A204.1 (cell line): ENCODE data around the gene BPIFA1.

Source experiments
- FAIRE-seq: peaks from 2 replicates; lab custom pipeline; 2012; peaks lifted over from hg19 to GRCh38; lab: Jason Lieb, UNC

Gene BPIFA1

DNA sequence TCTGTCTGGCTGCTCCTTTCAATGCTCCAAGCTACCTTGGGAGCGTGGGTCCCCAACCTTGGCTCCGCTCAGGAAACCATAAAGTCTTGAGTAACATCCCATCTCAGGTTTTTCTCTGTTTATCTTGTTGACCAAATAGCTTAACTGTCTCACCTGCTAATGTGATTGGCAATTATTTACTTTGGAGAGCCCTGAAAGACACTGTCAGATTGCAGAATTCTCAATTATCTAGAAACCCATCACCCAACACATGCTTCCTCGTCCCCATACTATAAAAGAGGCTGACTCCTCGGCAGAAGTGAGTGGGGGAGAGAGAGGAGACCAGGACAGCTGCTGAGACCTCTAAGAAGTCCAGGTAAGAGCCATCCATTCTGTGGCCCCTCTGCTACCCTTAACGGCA lies at the start of gene BPIFA1:
TSS of gene BPIFA1 (plus strand) at position 301 of the 400 bp plus-strand sequence. CDS start 1,716 bp downstream, outside the sequence.
- no peak for FAIRE-seq

DNA sequence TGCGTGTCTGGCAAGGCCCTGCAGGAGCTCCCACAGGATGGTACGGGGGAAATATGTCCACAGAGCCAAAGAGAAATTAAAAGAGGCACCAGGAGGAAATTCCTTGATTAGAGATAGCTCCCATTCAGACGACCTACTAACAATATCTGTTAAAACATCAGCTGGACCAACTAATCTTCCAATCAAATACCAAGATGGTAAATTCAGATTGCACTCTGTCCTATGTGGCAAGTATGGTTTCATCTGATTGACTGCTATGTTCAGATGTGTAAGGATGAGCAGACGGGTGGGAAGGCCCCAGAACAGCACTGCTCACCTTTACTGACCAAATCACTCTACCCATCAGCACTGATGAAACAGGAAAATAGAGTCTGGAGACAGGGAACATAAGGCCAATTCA lies 48.3 kb upstream of the BPIFA1 start:
- FAIRE-seq: no peak

DNA sequence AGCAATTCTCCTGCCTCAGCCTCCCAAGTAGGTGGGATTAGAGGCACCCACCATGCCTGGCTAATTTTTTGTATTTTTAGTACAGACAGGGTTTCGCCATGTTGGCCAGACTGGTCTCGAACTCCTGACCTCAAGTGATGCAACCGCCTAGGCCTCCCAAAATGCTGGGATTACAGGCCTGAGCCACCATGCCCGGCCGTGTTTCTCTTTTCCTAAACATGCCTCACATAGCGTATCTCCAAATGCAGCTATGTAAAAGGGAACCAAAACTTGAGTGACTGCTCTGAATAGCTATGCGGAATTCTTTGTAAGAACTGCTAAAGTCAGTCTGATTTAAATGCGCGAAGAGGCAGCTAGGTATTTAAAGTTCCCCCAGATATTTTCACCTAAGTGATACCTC lies 47.4 kb upstream of the BPIFA1 start:
- no peak for FAIRE-seq

GRCh38 chr20:33191484-33191883 lies 44.3 kb upstream of the BPIFA1 start:
- no peak for FAIRE-seq

- FAIRE-seq: no peak
These were observed 43.8 kb upstream of the BPIFA1 start for GRCh38 chr20:33191955-33192354.

GRCh38 chr20:33192912-33193501 lies 42.8 kb upstream of the BPIFA1 start:
- FAIRE-seq: no peak

- FAIRE-seq: no peak
These were observed 36.8 kb upstream of the BPIFA1 start for GRCh38 chr20:33199026-33199425.

- no peak for FAIRE-seq
These were observed 33.3 kb upstream of the BPIFA1 start for GRCh38 chr20:33202451-33202850.

DNA sequence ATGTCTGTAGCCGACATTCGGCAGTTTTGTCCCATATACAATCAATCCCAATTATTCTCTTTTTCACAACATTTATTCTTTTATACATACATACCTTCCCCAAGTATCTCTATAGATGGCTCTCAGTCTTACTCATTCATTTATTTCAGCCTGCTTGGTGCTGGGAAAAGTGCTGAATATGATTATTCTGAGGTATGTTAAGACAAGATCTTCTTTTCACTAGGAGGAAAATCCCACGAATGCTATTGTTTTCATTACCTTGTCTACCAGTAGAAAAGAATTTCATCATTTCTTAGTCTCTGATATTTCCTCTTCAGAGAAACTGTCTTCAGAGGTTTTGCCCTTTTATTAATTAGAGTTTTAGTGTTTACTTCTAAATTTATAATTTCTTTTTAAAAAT lies 32.4 kb upstream of the BPIFA1 start:
- FAIRE-seq: no peak

DNA sequence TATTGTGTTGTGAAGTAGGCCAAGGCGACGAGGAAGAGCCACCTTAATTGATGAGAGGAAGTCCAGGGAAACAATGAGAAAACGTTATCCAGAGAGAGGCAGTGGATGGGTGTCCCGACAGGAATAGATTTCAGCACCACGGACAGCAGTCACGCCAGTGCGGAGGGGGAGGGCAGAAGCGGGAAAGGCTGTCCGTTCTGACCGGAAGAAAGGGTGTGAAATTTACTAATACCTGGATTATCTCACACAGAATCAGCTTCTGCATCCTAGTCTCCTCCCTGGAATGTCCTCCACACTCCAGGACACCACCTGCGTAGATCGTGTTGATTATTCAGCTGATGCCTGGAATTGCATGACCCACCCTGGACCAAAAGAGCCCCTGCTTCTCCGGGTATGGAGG lies 26.0 kb upstream of the BPIFA1 start:
- FAIRE-seq: no peak

DNA sequence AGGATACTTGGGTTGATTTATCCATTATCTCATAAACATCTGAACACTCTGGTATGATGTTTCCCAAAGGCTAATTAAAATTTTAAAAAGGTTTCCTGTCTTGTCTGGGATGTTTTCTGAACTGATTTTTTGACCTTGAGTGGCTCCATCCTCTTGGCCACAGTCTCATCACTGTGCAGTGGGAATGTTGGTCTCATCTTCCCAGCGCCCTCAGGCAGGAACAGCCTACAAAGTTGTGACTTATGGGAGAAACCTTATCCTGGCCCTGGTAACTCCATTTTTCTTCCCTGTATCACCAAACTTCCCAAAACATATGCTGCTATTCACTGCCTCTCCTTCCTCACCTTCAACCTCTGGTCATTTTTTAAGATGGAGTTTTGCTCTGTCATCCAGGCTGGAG lies 25.4 kb upstream of the BPIFA1 start:
- no peak for FAIRE-seq

GRCh38 chr20:33211817-33212424 lies 23.9 kb upstream of the BPIFA1 start:
- no peak for FAIRE-seq

DNA sequence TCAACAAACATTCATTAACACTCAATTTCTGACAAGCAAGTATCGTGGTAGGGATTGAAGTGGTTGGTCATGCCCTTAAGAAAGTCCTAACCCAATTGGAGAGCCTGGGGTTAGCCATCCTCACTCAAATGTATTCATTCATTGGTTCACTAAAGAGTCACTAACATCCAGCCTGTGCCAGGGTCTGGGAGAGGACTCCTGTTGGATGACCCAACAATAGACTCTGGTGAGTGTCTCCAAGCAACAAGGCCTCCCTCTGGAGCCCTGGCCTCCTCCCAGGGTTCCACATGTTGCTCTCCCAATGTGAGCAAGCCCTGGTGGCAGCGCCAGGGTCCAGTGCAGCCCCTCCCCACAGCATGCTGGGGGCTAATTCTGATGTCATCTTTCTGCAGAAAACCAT lies 18.7 kb upstream of the BPIFA1 start, which contains the start of gene BPIFA3:
TSS of gene BPIFA3 (plus strand) at position 301 of the 400 bp plus-strand sequence. CDS start 185 bp downstream, outside the sequence.
- no peak for FAIRE-seq

DNA sequence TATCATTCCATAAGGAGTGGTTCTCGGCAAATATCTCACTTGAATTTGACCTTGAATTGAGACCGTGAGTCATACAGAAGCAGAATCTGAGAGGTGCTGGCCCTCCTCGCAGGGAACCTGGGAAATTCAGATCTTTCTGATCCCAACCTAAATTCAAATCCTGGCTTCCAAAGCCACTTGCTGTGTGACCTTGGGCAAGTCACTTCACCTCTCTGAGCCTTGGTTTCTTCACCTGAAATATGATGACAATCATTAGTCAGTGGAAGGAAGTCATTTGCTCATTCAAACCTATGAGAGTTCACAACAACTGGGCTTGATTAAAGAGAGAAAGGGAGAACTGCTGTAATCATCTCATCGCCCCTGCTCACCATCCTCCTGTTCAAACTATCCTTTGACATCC lies 11.4 kb upstream of the BPIFA1 start:
- FAIRE-seq: no peak

DNA sequence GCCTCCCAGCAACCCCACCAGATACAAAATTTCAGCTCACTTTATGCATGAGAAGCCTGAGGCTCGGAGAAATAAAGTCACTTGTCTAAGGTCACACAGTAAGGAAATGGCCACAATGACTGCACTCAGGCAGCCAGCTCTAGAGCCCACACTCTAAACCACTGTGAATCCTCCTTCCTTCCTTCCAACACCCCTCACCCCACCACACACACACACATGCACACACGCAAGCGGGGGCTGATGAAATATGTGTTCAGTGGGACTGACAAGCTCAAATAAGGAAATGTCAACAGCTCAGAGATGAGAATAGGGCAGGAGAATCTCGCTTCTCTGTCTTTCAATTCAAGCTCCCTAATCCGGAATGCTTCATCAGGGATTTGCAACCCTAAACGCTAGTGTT lies 6.0 kb upstream of the BPIFA1 start:
- FAIRE-seq: no peak

DNA sequence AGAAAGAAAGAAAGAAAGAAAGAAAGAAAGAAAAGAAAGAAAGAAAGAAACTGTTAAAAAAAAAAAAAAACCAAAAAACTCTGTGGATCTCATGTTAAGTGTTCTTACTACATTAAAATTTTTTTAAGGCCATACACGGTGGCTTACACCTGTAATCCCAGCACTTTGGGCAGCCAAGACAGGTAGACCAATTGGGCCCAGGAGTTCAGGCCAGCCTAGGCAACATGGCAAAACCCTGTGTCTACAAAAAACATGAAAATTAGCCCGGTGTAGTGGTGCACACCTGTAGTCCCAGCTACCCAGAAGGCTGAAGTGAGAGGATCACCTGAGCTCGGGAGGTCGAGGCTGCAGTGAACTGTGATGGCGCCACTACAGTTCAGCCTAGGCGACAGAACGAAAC lies 4.6 kb upstream of the BPIFA1 start:
- no peak for FAIRE-seq

- FAIRE-seq: no peak
These were observed 3.2 kb upstream of the BPIFA1 start for GRCh38 chr20:33232486-33233072.

DNA sequence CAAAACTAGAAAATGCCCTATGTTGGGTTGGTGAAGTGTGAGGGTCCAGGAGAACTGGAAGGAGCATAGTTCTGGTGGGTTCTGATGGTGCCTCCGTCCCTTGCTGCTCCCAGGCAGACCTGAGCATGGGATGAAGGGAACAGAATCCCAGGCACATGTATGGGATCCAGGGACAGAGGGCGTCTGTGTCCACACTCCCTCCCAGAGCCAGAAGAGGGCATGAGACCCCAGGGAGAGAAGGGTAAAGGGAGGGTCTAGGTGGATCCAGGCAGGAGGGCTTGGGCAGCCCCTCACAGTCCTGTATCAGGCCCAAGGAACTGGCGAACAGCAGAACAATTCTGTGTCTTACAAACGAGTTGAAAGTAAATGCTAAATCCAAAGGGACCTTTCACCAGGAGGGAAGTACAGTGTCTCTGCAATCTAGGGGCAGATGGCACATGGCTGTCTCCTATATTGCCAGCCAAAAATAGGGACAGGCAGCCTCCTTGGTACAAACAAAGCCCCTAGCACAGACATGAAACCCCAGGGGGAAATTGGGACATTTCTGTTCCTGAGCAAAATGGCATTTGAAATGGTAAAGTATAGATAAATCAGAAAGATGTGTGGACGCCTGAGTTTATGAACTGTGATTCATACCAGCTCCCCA lies 2.5 kb upstream of the BPIFA1 start:
- FAIRE-seq: no peak

DNA sequence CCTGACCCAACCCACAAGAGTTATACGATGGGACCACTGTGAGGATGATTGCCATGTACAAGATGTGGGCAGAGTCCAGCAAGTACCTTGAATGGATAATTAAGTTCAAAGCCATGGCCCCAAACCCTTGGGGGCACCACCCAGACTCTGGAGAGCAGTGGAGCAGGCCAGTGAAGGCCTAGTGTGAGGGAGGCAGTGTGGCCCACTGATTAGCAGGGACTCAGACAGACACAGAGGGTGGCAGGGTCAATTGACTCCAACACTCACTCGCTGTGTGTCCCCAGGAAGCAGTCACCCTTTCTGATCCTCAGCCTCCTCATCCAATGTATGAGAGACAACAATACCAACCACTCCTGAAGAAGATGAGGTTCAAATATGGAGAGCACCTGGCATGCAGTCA lies 1.7 kb upstream of the BPIFA1 start:
- no peak for FAIRE-seq

GRCh38 chr20:33236351-33236750 lies 555 bp downstream of the BPIFA1 start:
- no peak for FAIRE-seq

- no peak for FAIRE-seq
These were observed 2.2 kb downstream of the BPIFA1 start for GRCh38 chr20:33237989-33238388.

GRCh38 chr20:33239418-33239817 lies 3.6 kb downstream of the BPIFA1 start:
- no peak for FAIRE-seq

- no peak for FAIRE-seq
These were observed 4.4 kb downstream of the BPIFA1 start for GRCh38 chr20:33239979-33240736.
